NT2/D1 (cell line): ENCODE measurements around the gene LDB3.

Source experiments
- SUZ12 ChIP-seq: IDR thresholded peaks from 2 replicates; pipeline ENCODE4 v1.6.1; 2011; ENCODE audit not compliant: insufficient read length, insufficient read depth; ENCODE audit errors: extremely low read depth
- ZNF274 ChIP-seq: IDR thresholded peaks from 2 replicates; pipeline ENCODE4 v1.6.1; 2011; ENCODE audit warnings: mild to moderate bottlenecking, low read depth, low read length

GRCh38 chr10:86765548-86765947 lies 97.2 kb downstream of the LDB3 start:
- TF ChIP-seq ZNF274 (no peak), SUZ12 (no peak)
